Type B pancreatic cell (in vitro differentiated cells): ENCODE measurements around the gene ZP4. TPM values are rescaled to one million over a fixed set of nuclear protein-coding genes. Genes with fewer than 3 reads are reported as not detected.
A peak's percentile ranks its signal among the peaks of the same experiment; 100 is the strongest.
"Not testable (repeated sequence)": the region's sequence is repeated elsewhere in the genome, so short reads cannot be mapped to it uniquely, and the experiment has no call there.

Source experiments
- DNase-seq: peaks from one replicate; pipeline ENCODE4 v3.0.0; 2021; ENCODE audit warnings: mixed read lengths; ENCODE audit not compliant: unreplicated experiment; ENCODE audit errors: extremely low spot score
- H3K27ac Mint-ChIP-seq: 2 replicates; pipeline ENCODE4 v1.8.0; 2021; ENCODE audit warnings: mild to moderate bottlenecking, mixed read lengths
- H3K27me3 Mint-ChIP-seq: 2 replicates; pipeline ENCODE4 v1.8.0; 2021; ENCODE audit warnings: mixed read lengths
- H3K36me3 Mint-ChIP-seq: 2 replicates; pipeline ENCODE4 v1.8.0; 2021; ENCODE audit warnings: mixed read lengths
- H3K4me1 Mint-ChIP-seq: one replicate; pipeline ENCODE4 v1.8.0; 2021; ENCODE audit warnings: mixed read lengths; ENCODE audit not compliant: unreplicated experiment
- H3K4me3 Mint-ChIP-seq: 2 replicates; pipeline ENCODE4 v1.8.0; 2021; ENCODE audit warnings: mild to moderate bottlenecking, mixed read lengths
- H3K9me3 Mint-ChIP-seq: 2 replicates; pipeline ENCODE4 v1.8.0; 2021; ENCODE audit warnings: mixed read lengths
- total RNA-seq: library from RNA; stranded (reverse); gene quantifications from 2 replicates; pipeline ENCODE4 v1.2.1, GENCODE V29; 2021; ENCODE audit warnings: low replicate concordance
- TF ChIP-seq, protein P1 (sequence below): fragments of 200-600 bp; sonication (generic); conservative IDR thresholded peaks from 2 replicates; pipeline ENCODE4 v1.5.0; 2021; ENCODE audit warnings: antibody characterized with exemption, mild to moderate bottlenecking

Gene ZP4
- total RNA-seq, 1 donor from 2014 or later, result not detected

DNA sequence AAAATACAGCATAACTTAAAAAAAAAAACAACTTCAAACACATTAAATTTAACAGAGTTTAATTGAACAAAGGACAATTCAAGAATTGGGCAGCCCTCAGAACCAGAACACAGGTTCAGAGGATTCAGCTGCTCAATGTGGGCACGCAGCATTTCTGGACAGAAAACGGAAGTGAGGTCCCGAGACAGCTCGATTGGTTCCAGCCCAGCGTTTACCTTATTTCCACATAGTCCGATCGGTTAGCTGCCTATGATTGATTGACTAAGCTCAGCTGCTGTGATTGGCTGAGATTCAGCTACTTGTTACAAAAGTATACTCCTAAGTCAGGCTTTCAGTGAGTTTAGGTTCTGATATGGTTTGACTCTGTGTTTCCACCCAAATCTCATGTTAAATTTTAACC, 33.3 kb downstream of the ZP4 start:
- Mint-ChIP-seq H3K36me3 (no peaks in the 10 kb centered on the region), H3K4me1 (no peaks in the 10 kb centered on the region), H3K27me3 (peaks cover 7% of the 10 kb centered on the region), H3K27ac (no peak overlapping the region), H3K4me3 (no peak overlapping the region), H3K9me3 (peaks cover 3% of the 10 kb centered on the region)
- TF ChIP-seq, protein P1, sequence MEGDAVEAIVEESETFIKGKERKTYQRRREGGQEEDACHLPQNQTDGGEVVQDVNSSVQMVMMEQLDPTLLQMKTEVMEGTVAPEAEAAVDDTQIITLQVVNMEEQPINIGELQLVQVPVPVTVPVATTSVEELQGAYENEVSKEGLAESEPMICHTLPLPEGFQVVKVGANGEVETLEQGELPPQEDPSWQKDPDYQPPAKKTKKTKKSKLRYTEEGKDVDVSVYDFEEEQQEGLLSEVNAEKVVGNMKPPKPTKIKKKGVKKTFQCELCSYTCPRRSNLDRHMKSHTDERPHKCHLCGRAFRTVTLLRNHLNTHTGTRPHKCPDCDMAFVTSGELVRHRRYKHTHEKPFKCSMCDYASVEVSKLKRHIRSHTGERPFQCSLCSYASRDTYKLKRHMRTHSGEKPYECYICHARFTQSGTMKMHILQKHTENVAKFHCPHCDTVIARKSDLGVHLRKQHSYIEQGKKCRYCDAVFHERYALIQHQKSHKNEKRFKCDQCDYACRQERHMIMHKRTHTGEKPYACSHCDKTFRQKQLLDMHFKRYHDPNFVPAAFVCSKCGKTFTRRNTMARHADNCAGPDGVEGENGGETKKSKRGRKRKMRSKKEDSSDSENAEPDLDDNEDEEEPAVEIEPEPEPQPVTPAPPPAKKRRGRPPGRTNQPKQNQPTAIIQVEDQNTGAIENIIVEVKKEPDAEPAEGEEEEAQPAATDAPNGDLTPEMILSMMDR, result no peak
- no peak for DNase-seq

GRCh38 chr1:237852342-237852741, 38.4 kb downstream of the ZP4 start:
- peaks cover 10% of the 10 kb centered on the region for H3K27me3 Mint-ChIP-seq
- no peak overlapping the region for H3K4me3 Mint-ChIP-seq
- H3K36me3 Mint-ChIP-seq, result no peaks in the 10 kb centered on the region
- TF ChIP-seq, protein P1, result no peak
- no peak for DNase-seq
- no peaks in the 10 kb centered on the region for H3K9me3 Mint-ChIP-seq
- no peak overlapping the region for H3K27ac Mint-ChIP-seq
- no peaks in the 10 kb centered on the region for H3K4me1 Mint-ChIP-seq

GRCh38 chr1:237851210-237851845, 39.4 kb downstream of the ZP4 start:
- Mint-ChIP-seq H3K27me3 (peaks cover 10% of the 10 kb centered on the region), H3K27ac (no peak overlapping the region), H3K36me3 (no peaks in the 10 kb centered on the region), H3K4me3 (no peak overlapping the region), H3K4me1 (no peaks in the 10 kb centered on the region), H3K9me3 (no peaks in the 10 kb centered on the region)
- DNase-seq, result no peak
- TF ChIP-seq, protein P1, result peak; percentile 81

DNA sequence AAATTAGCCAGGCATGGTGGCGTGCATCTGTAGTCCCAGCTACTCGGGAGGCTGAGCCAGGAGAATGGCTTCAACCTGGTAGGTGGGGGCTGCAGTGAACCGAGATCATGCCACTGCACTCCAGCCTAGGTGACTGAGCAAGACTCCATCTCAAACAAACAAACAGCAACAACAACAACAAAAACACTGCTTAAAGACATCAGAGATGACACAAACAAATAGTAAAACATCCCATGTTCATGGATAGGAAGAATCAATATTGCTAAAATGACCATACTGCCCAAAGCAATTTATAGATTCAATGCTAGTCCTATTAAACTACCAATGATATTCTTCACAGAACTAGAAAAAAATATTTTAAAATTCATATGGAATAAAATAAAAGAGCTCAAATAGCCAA, 47.2 kb downstream of the ZP4 start:
- not testable (repeated sequence) for H3K4me3 Mint-ChIP-seq, H3K9me3 Mint-ChIP-seq

GRCh38 chr1:237841485-237841884, 49.2 kb downstream of the ZP4 start:
- Mint-ChIP-seq H3K27ac (no peak overlapping the region), H3K9me3 (no peaks in the 10 kb centered on the region), H3K36me3 (no peaks in the 10 kb centered on the region), H3K27me3 (peaks cover 3% of the 10 kb centered on the region), H3K4me3 (no peak overlapping the region), H3K4me1 (no peaks in the 10 kb centered on the region)
- TF ChIP-seq, protein P1, result no peak
- no peak for DNase-seq

More for the DNA sequence above, 47.2 kb downstream of the ZP4 start:
- H3K27me3 Mint-ChIP-seq, H3K4me1 Mint-ChIP-seq, DNase-seq, H3K27ac Mint-ChIP-seq, H3K36me3 Mint-ChIP-seq: not testable (repeated sequence)

DNA sequence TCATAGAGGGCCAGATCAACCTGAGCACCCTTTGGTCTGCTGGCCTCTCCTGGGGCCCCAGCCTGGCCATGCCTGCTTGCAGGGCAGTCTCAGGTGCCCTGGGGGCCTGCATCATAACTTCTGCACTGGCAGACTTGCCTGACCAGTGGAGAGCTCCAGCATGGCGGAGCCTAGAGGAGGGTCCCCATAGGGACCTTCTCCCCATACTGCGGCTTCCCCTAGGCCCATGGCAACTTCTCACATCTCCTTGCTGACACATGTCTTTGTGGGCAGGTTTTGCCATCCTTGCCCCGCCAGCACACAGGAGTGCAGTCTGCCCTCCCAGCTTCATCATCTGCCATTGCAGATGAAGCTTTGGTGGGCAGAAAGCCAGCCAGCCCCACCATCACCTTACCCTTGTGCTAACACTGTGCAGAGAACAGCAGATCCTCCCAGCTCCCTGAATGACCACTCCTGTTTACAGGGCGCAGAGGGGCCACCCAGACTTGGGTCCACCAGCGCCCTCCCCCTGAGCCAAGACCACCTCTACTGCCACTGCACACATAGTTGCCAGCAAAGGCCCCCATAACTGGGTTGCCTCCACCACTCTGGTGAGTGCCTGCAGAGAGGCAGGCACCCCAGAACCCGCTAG, 51.7 kb downstream of the ZP4 start:
- TF ChIP-seq, protein P1, result no peak
- H3K9me3 Mint-ChIP-seq, result no peaks in the 10 kb centered on the region
- no peaks in the 10 kb centered on the region for H3K36me3 Mint-ChIP-seq
- H3K27me3 Mint-ChIP-seq, result no peaks in the 10 kb centered on the region
- H3K4me1 Mint-ChIP-seq, result no peaks in the 10 kb centered on the region
- H3K4me3 Mint-ChIP-seq, result no peak overlapping the region
- no peak overlapping the region for H3K27ac Mint-ChIP-seq
- no peak for DNase-seq
